Spleen (tissue), 11 donors: ENCODE measurements around the gene RPS18. TPM values are rescaled to one million over a fixed set of nuclear protein-coding genes. Genes with fewer than 3 reads are reported as not detected.

Source experiments
- DNase-seq: peaks from one replicate; pipeline ENCODE4 v3.0.0-alpha.2; 2020
- H3K27ac ChIP-seq, 8 donors: fragments of 200-600 bp; sonication (generic) in 7 of 8; 1 replicate in 4 of 8; 2 replicates in 4 of 8; pipeline versions ENCODE4 v1.5.0 to v1.8.0; 2016 to 2021; ENCODE audit warnings: inconsistent platforms in 4 of 8, mild to moderate bottlenecking in 4 of 8, moderate library complexity in 1 of 8
- H3K27me3 ChIP-seq, 7 donors: fragments of 200-600 bp; sonication (generic) in 6 of 7; replicated peaks in 1 of 7; 1 replicate in 4 of 7; 2 replicates in 3 of 7; pipeline versions ENCODE4 v1.5.0 to v1.8.0; 2016 to 2021; ENCODE audit warnings: inconsistent platforms in 3 of 7, mild to moderate bottlenecking in 1 of 7
- H3K36me3 ChIP-seq, 6 donors: fragments of 200-600 bp; sonication (generic) in 5 of 6; 1 replicate in 4 of 6; 2 replicates in 2 of 6; pipeline versions ENCODE4 v1.5.0 to v1.8.0; 2016 to 2021; ENCODE audit warnings: inconsistent platforms in 2 of 6
- H3K4me1 ChIP-seq, 6 donors: fragments of 200-600 bp; sonication (generic) in 5 of 6; 1 replicate in 3 of 6; 2 replicates in 3 of 6; pipeline versions ENCODE4 v1.5.0 to v1.8.0; 2016 to 2021; ENCODE audit warnings: inconsistent platforms in 3 of 6
- H3K4me3 ChIP-seq, 8 donors: fragments of 200-600 bp; sonication (generic) in 7 of 8; 1 replicate in 4 of 8; 2 replicates in 4 of 8; pipeline versions ENCODE4 v1.5.0 to v1.8.0; 2016 to 2021; ENCODE audit warnings: inconsistent platforms in 4 of 8, mild to moderate bottlenecking in 4 of 8, moderate library complexity in 2 of 8
- H3K9me3 ChIP-seq, 8 donors: fragments of 200-600 bp; sonication (generic) in 7 of 8; 1 replicate in 4 of 8; 2 replicates in 4 of 8; pipeline versions ENCODE4 v1.5.0 to v1.8.0; 2016 to 2021; ENCODE audit warnings: inconsistent platforms in 4 of 8
- POLR2A ChIP-seq, 3 donors: fragments of 450-650 bp; IDR thresholded peaks; one replicate each; pipeline ENCODE4 v1.5.1; 2017; ENCODE audit warnings: antibody characterized with exemption in 3 of 3, mild to moderate bottlenecking in 1 of 3
- POLR2AphosphoS5 ChIP-seq, 3 donors: sonication (generic); formaldehyde crosslinking; IDR thresholded peaks; one replicate each; pipeline ENCODE4 v1.5.1; 2017; ENCODE audit warnings: antibody characterized with exemption in 3 of 3
- WGBS, 5 donors: extraction: QIAGEN DNeasy Blood & Tissue Kit in 3 of 5; methylation state at CpG; one replicate each; pipeline versions ENCODE4 v1.1.5 to v1.1.7; 2013 to 2018; 5-methylcytosine and 5-hydroxymethylcytosine counted together
- intact Hi-C: fragments of 100-400 bp; cut with DNase I; formaldehyde crosslinking; loops from one replicate; pipeline ENCODE4 v1.15.0; 2023; ENCODE audit warnings: low total_unique reads
- polyA plus RNA-seq, 3 donors: library from polyadenylated mRNA; stranded (reverse); fragments of 200-250 nt; gene quantifications; one replicate each; pipeline ENCODE4 v1.2.1, GENCODE V29; 2013
- total RNA-seq, 7 donors: library from RNA; depleted of rRNA in 3 of 7; stranded (reverse); fragments of >200 nt in 3 of 7; fragmentation: NEBNext Ultra II Directional in 4 of 7; extraction: Animal tissue kit (Norgen Biotek cat#: 25700) in 4 of 7; gene quantifications; one replicate each; pipeline versions ENCODE4 v1.1.0 to v1.2.1, GENCODE V29; 2016 to 2021
- TF ChIP-seq, protein P1 (sequence below), 11 experiments: fragments of 200-600 bp in 7 of 11; fragments of 450-650 bp in 4 of 11; sonication (generic) in 4 of 11; IDR thresholded peaks in 8 of 11; conservative IDR thresholded peaks in 3 of 11; 1 replicate in 7 of 11; 2 replicates in 4 of 11; pipeline versions ENCODE4 v1.4.0 to v1.8.0; 2016 to 2021; ENCODE audit warnings: antibody characterized with exemption in 11 of 11, inconsistent platforms in 4 of 11, mild to moderate bottlenecking in 1 of 11
- donor health status: healthy with polysubstance abuse.
- donor health status: DM: no; HTN: no; CAD: no; lungs with moderate emphysema.
- donor health status: DM: no; HTN: no; CAD: no.
- donor health status: Bipolar disorder and iron deficiency.
- donor health status: healthy.
- donor health status: DM: no; HTN: no; CAD: no.
- donor health status: DM: yes; HTN: yes; CAD: no.

RPS18 gene
- total and polyA plus RNA-seq, 10 donors: 1,471 to 17,605 (median 2,766) TPM

DNA sequence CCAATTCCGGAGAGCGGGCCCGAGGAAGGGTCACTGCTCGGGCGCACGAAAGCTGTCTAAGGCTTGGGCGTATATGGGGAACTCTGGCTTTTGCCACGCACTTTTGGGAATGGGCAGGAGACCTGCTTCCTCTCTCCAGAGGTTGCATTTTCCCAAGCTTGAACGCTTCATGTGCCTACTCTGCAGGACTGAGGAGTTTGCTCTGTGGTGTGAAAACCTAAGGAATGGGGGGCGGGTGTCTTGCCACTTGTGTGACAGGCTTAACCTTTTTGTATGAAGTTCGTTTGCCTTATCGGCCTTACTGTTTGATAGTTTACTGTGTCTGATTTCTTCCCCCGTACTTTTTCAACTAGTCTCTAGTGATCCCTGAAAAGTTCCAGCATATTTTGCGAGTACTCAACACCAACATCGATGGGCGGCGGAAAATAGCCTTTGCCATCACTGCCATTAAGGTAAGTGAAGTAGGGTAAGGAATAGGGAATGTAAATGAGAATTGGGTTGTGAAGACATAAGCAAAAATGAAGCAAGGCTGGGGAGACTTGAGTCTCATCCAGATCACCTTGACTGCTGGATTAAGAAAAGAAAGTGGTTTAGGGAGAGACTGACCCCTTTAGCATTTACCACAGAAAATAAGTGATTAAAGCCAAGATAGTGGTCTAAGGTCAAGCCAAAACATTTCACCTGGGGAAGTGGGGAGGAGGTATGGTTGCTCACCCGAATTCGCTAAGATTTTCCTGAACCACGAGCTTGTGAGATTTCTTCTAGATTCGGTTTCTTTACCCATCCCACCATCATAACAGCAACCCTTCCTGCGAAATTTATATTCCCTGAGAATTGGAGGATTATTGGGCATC lies 627 bp downstream of the RPS18 start:
- DNase-seq: no peak
- no peaks in the 10 kb centered on the region for H3K9me3 ChIP-seq
- H3K4me3 ChIP-seq: peak overlapping the region; percentile 63 to 94 (median 80)
- intact Hi-C loops: no loop called here
- no peaks in the 10 kb centered on the region for H3K27me3 ChIP-seq
- no peak for TF ChIP-seq POLR2A (IDR thresholded peaks at IDR 0.05)
- TF ChIP-seq, protein P1, sequence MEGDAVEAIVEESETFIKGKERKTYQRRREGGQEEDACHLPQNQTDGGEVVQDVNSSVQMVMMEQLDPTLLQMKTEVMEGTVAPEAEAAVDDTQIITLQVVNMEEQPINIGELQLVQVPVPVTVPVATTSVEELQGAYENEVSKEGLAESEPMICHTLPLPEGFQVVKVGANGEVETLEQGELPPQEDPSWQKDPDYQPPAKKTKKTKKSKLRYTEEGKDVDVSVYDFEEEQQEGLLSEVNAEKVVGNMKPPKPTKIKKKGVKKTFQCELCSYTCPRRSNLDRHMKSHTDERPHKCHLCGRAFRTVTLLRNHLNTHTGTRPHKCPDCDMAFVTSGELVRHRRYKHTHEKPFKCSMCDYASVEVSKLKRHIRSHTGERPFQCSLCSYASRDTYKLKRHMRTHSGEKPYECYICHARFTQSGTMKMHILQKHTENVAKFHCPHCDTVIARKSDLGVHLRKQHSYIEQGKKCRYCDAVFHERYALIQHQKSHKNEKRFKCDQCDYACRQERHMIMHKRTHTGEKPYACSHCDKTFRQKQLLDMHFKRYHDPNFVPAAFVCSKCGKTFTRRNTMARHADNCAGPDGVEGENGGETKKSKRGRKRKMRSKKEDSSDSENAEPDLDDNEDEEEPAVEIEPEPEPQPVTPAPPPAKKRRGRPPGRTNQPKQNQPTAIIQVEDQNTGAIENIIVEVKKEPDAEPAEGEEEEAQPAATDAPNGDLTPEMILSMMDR (IDR thresholded peaks at IDR 0.05 in 8 of 11, conservative IDR thresholded peaks at IDR 0.05 in 3 of 11): no peak
- TF ChIP-seq POLR2AphosphoS5 (IDR thresholded peaks at IDR 0.05): no peak
- peaks cover 6 to 63% (median 49%) of the 10 kb centered on the region in 6 donors for H3K36me3 ChIP-seq
- peaks cover 51 to 83% (median 71%) of the 10 kb centered on the region in 6 donors for H3K4me1 ChIP-seq
- 8 to 11% (median 10%) methylated on average over 22 of the region's 22 CpGs for WGBS, 5 donors
- H3K27ac ChIP-seq: peak overlapping the region; percentile 91 to 99 (median 96)

DNA sequence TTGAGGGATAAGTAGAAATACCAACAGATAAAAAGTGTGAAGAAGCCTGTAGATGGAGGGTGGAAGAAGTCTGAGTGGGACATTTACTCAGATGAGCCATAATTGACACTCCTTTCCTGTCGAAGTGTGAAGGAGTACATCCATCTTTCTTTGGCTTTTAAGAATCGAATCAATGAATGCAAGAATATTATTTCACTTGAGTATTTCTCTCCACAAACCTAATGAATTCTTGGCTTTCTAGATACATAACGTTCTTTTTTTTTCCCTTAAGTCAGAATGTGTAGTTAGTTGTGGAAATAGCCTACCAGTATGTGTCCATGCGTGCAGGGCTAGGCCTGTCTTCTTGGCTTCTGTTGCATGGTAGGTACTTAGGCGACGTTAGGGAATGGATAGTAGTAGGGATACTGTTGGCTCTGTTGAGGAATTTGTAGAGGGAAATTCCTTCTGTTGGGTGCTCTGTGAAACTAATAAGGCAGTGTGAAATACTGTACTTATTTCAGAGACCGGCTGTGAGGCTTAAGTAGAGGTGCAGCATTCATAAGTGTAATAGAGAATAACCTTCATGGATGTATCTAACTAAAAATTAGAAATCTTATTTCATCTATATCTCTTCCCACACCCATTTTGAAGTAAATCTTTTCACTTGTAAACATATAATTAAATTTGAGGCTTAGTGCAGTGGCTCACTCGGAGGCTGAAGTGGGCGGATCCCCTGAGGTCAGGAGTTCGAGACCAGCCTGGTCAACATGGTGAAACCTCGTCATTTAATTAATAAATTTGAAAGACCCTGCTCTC lies 1.5 kb downstream of the RPS18 start:
- WGBS, 5 donors: 45 to 67% (median 53%) methylated on average over 11 of the region's 11 CpGs
- Histone ChIP-seq H3K4me1 (peaks cover 57 to 90% (median 79%) of the 10 kb centered on the region in 6 donors), H3K9me3 (no peaks in the 10 kb centered on the region), H3K36me3 (peaks cover 3 to 58% (median 40%) of the 10 kb centered on the region in 6 donors), H3K4me3 (peak overlapping the region; percentile 63 to 94 (median 80)), H3K27me3 (no peaks in the 10 kb centered on the region), H3K27ac (peak overlapping the region in 6 of 8 donors; percentile 91 to 99 (median 96))
- TF ChIP-seq, protein P1 (IDR thresholded peaks at IDR 0.05 in 8 of 11, conservative IDR thresholded peaks at IDR 0.05 in 3 of 11): no peak
- TF ChIP-seq POLR2AphosphoS5 (IDR thresholded peaks at IDR 0.05): no peak
- TF ChIP-seq POLR2A (IDR thresholded peaks at IDR 0.05): no peak
- intact Hi-C loops: no loop called here
- no peak for DNase-seq

GRCh38 chr6:33273924-33274902 lies 2.3 kb downstream of the RPS18 start:
- H3K4me1 ChIP-seq: peaks cover 66 to 91% (median 86%) of the 10 kb centered on the region in 6 donors
- no peaks in the 10 kb centered on the region for H3K9me3 ChIP-seq
- TF ChIP-seq, protein P1 (IDR thresholded peaks at IDR 0.05 in 8 of 11, conservative IDR thresholded peaks at IDR 0.05 in 3 of 11): no peak
- TF ChIP-seq POLR2A (IDR thresholded peaks at IDR 0.05): no peak
- no peak for TF ChIP-seq POLR2AphosphoS5 (IDR thresholded peaks at IDR 0.05)
- H3K4me3 ChIP-seq: peak overlapping the region in 2 of 8 donors; percentile 82 to 94
- intact Hi-C loops: no loop called here
- H3K36me3 ChIP-seq: peaks cover 0 to 58% (median 38%) of the 10 kb centered on the region in 6 donors
- no peak for DNase-seq
- H3K27me3 ChIP-seq: no peaks in the 10 kb centered on the region
- 54 to 68% (median 56%) methylated on average over 14 of the region's 14 CpGs for WGBS, 5 donors
- H3K27ac ChIP-seq: peak overlapping the region in 4 of 8 donors; percentile 20 to 99 (median 96)
